ENCODE results near the gene DYNC1H1.
"Not testable (repeated sequence)": the region's sequence is repeated elsewhere in the genome, so short reads cannot be mapped to it uniquely, and the experiment has no call there.

DNA sequence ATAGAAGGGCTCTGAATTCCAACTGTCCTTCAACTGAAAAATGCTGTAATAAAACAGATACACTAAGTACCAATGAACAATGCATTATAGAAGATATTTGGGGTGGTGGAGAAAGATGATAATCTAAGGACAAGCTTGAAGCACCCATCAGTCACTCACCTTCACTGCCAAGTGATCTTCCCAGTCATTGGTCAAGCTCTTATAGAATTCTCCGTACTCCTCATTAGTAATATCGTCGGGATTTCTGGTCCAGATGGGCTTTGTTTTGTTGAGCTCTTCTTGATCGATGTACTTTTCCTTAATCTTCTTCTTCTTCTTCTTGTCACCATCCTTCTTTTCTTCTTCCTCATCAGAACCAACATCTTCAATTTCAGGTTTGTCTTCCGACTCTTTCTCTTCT, 120.1 kb downstream of the DYNC1H1 start:
- TF ChIP-seq, protein P1, sequence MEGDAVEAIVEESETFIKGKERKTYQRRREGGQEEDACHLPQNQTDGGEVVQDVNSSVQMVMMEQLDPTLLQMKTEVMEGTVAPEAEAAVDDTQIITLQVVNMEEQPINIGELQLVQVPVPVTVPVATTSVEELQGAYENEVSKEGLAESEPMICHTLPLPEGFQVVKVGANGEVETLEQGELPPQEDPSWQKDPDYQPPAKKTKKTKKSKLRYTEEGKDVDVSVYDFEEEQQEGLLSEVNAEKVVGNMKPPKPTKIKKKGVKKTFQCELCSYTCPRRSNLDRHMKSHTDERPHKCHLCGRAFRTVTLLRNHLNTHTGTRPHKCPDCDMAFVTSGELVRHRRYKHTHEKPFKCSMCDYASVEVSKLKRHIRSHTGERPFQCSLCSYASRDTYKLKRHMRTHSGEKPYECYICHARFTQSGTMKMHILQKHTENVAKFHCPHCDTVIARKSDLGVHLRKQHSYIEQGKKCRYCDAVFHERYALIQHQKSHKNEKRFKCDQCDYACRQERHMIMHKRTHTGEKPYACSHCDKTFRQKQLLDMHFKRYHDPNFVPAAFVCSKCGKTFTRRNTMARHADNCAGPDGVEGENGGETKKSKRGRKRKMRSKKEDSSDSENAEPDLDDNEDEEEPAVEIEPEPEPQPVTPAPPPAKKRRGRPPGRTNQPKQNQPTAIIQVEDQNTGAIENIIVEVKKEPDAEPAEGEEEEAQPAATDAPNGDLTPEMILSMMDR (IDR thresholded peaks at IDR 0.05): not testable (repeated sequence)
- TF ChIP-seq POLR2A (IDR thresholded peaks at IDR 0.05): not testable (repeated sequence)
